ENCODE data around the gene PDE4DIP.
"Not testable (repeated sequence)": the region's sequence is repeated elsewhere in the genome, so short reads cannot be mapped to it uniquely, and the experiment has no call there.

- not testable (repeated sequence) for TF ChIP-seq CTCF (IDR thresholded peaks at IDR 0.05; ENCODE audit: low read length); EZH2 (IDR thresholded peaks at IDR 0.05; ENCODE audit: borderline replicate concordance, low read length)
Measured at GRCh38 chr1:148845068-148845467, 840 bp downstream of the PDE4DIP start.

Measured in OCI-LY1 (cell line).